GM10847 (cell line): ENCODE results near the gene HCN3.

ENCODE experiments used
- POLR2A ChIP-seq: IDR thresholded peaks from 2 replicates; pipeline ENCODE4 v1.6.1; 2011; ENCODE audit not compliant: insufficient read length; ENCODE audit errors: extremely low read depth

HCN3 gene

DNA sequence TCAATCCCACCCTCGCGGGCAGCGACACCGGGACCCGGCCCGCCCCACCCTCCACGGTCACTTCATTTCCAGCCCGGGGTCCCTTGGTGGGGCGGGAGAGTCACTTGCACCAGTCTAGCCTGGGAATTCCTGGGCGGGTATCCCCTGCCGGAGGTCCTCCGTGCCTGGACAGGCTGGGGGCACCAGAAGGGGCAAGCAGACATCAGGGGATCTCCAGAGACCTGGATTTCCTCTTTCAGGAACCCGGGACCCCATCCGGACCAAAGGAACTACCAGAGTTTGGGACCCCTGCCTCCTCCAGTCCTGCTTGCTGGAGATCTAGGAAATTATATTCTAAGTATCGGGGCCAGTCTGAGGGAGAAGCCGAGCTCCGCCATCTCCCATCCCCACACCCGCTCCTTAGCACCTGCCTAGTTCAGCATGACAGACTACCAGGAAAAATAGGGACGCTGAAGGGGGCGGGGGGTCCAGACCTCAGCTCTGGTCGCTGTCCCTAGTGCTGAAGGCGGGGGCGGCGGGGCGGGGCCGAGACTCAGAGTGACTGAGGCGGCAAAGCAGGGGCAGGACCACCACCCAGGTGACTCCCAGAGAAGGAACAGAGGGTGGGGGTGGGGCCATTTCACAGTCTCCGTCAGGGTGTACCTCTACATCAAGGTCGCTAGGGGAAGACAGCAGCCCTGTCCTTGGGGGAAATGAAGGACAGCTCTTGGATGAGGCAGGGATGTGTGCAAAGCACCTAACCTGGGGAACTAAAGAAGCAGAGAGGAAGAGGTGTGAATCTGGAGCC, 832 bp downstream of the HCN3 start:
- no peak for TF ChIP-seq POLR2A

DNA sequence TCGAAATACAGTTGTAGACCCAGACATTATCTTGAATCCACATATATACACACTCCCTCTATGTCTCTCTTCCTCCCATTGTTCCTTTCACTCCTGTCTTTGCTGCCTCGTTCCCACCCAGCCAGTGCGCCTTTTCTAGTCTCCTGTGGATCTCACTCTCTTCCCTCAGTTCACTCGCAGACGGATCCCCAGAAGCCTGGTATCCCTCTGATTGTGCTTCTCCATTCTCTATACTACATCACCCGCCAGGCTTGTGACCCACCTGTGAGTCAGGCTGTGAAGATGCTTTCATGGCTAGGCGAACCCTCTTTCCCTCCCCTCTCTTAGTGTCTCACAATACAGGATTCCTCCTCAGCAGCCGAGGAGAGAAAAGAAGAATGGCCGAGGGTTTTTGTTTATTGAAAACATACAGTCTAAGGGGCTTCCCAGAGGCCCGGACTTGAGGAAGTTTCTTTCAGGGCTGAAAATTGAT, 1.5 kb downstream of the HCN3 start:
- TF ChIP-seq POLR2A: no peak

DNA sequence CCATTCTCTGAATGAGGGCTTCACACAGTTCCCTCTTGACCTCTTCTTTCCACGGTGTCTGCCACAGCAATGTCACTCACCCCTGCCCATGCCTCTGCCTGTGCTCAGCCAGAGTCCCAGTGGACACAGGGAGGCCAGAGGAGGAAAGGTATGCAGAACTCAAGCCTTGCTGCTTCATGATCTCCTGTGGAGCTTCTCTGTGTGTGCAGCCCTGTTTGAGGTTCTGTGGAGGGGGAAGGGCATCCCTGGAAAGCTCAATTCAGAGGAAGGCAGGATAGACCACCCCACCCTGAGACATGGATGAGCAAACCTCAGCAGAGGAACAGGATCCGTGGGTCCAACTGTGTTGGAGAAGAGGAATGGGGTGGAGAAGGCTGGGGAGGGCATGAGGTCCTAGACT, 2.0 kb downstream of the HCN3 start:
- no peak for TF ChIP-seq POLR2A

DNA sequence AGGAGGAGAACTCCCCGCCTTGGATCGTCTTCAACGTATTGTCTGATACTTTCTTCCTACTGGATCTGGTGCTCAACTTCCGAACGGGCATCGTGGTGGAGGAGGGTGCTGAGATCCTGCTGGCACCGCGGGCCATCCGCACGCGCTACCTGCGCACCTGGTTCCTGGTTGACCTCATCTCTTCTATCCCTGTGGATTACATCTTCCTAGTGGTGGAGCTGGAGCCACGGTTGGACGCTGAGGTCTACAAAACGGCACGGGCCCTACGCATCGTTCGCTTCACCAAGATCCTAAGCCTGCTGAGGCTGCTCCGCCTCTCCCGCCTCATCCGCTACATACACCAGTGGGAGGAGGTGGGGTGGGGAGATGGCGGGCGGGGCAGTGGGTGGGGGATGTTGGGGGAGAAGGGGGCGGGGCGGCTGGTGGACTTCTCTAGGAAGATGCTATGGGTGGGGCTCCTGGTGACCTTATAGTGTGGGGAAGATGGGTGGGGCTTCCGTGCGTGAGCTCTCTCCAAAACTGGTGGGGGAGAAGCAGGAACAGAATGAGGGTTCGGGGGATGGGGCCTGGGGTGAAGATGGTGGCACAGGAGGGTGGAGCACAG, 5.3 kb downstream of the HCN3 start:
- TF ChIP-seq POLR2A: no peak

DNA sequence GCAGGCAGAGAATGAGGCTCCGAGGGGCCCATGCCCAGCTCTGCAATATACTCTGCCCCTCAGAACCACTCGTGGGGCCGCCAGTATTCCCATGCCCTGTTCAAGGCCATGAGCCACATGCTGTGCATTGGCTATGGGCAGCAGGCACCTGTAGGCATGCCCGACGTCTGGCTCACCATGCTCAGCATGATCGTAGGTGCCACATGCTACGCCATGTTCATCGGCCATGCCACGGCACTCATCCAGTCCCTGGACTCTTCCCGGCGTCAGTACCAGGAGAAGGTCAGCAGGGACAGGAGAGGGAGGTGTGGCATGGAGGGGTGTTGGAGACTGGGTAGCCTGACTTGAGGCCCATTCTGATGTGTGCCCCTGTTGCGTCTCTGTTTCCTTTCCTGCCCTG, 7.2 kb downstream of the HCN3 start:
- TF ChIP-seq POLR2A: no peak

DNA sequence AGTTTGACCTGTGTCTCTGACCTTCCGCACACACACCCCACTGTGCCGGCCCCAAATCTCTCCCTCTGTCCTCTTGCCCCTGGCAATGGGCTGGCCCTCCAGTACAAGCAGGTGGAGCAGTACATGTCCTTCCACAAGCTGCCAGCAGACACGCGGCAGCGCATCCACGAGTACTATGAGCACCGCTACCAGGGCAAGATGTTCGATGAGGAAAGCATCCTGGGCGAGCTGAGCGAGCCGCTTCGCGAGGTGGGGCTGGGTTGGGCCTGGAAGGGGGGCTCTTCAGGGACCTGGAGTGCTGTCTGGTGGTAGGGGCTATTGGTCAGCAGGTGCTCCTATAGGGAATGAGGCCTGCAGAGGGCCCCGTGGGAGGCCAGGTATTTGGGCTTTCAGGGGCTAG, 7.8 kb downstream of the HCN3 start:
- no peak for TF ChIP-seq POLR2A

DNA sequence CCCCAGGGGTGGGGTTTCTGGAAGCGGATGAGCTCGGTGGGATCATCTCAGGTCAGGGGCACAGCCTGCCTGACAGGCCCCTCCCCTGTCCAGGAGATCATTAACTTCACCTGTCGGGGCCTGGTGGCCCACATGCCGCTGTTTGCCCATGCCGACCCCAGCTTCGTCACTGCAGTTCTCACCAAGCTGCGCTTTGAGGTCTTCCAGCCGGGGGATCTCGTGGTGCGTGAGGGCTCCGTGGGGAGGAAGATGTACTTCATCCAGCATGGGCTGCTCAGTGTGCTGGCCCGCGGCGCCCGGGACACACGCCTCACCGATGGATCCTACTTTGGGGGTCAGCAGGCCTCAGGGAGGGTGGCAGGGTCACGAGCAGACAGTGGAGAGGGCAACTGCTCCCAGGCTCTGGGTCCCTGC, 8.4 kb downstream of the HCN3 start:
- no peak for TF ChIP-seq POLR2A

DNA sequence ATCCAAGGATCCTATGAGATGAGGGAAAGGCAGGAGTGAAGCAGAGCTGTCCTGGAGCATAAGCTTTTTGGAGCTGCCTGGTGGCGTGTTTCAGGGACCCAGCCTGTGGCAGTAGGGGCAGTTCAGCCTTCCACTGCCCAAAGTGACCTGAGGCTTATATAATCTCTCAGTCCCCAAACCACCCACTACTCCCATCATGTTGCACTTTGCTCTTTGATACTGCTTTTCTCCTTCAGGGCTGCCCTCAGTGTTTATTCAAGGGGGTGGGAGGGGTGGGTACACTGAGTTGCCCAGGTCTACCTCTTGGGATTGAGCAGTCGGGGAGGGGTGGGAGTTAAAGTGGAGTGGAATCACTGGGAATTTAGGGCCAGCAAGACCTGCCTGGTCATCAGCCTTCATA, 9.3 kb downstream of the HCN3 start:
- no peak for TF ChIP-seq POLR2A

DNA sequence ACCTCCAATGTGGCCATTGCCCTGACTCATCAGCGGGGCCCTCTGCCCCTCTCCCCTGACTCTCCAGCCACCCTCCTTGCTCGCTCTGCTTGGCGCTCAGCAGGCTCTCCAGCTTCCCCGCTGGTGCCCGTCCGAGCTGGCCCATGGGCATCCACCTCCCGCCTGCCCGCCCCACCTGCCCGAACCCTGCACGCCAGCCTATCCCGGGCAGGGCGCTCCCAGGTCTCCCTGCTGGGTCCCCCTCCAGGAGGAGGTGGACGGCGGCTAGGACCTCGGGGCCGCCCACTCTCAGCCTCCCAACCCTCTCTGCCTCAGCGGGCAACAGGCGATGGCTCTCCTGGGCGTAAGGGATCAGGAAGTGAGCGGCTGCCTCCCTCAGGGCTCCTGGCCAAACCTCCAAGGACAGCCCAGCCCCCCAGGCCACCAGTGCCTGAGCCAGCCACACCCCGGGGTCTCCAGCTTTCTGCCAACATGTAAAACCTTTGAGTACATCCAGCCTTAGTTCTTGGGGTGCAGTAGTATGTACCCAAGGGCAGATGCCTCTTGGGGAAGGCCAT, 10.8 kb downstream of the HCN3 start:
- no peak for TF ChIP-seq POLR2A

DNA sequence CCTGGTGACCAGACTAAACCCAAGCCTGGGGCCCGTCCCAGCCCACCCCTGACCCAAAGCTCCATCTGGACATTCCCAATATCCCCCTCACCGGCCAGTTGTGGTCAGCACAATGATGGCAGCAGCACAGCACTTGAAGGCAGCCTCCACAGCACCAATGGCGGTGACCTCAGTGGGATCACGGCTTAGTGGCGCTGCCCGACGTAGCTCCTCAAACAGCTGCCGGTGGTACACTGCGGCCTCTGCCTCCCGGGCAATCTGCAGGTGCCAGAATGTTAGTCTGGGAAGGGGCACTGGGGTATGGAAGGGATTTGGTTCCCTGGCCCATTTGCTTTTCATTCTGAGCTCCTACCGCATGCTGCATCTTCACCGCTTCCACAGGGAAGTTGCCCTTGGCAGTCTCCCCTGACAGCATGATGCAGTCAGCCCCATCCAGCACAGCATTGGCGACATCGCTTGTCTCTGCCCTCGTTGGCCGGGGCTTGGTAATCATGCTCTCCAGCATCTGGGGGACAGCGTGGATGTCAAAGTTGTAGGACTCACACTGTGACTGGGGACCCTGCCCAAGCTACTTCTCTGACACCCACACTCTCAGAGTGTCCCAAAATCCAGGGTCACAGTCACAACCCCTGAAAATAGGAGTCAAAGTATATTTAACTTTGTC, 16.0 kb downstream of the HCN3 start:
- TF ChIP-seq POLR2A: no peak

DNA sequence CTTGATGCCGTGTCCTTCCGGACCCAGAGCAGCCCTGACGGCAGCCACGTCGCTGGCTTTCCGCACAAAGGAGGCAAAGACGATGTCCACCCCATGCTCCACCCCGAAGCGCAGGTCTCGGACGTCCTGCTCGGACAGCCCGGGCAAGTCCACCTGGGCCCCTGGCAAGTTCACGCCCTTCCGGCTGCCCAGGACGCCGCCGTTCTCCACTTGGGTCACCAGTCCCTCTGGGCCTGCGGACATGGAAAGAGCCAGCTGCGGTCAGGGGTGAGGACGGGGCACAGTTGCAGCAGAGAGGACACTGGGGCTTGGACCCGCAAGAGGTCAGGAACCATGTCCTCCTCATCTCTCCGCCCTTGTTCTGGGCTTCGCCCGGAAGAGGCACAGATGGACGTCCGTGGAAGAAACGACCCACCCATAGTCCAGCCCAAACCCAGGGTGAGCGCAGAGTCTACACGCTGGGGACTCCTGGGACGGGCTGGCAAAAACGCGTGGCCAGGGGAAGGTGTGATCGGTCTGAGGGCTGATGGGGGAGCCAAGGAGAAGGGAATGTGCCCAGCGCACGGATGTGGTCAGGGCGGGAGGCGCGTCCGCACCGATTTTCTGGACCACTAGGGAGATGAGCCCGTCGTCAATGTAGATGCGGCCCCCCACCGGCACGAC, 17.4 kb downstream of the HCN3 start:
- no peak for TF ChIP-seq POLR2A

DNA sequence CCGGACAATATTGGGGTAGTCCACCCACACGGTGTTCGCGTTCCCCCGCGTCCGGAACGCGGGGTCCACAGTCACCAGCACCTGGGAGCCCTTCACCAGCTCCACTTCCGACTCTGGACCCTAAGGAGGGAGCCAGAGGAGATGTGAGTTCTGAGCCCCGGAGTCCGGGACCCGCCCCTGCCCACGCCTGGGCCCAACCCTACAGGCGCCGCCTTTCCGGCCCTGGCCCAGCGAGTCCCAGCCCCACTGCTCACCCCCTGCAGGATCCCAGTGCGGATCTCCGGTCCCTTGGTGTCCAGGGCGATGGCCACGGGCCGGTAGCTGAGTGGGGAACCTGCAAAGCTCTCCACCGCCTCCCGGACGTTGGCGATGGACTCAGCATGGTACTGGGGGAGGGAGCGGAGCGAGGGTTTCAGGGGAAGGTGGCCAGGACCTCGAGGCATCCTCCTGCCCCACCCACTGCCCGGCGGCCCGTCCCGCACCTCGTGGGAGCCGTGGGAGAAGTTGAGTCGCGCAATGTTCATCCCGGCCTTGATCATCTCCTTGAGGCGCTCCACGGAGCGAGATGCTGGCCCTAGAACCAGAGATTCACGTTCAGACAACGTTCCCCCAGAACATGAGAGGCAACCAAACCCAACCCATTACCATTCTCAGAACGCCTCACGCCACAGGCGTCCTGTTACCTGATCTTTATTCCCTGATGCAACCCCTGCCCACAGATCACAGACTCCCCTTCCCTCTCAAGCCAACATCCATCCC, 18.1 kb downstream of the HCN3 start:
- no peak for TF ChIP-seq POLR2A

DNA sequence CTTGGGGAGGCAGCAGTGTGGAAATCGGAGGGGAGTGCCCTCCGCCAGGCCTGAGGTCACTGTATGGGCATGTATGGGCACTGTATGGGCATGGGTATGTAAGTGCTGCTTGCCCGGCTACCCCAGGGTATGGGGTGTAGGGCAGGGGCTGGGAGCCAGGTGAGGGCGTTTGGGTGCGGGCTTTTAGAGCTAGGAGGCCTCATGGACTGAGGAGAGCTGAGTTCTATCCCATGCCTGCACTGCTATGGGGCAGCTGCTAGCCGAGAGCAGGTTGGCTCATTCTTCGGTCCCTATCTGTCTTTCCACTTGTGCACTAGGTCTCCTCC, 18.6 kb downstream of the HCN3 start:
- no peak for TF ChIP-seq POLR2A

DNA sequence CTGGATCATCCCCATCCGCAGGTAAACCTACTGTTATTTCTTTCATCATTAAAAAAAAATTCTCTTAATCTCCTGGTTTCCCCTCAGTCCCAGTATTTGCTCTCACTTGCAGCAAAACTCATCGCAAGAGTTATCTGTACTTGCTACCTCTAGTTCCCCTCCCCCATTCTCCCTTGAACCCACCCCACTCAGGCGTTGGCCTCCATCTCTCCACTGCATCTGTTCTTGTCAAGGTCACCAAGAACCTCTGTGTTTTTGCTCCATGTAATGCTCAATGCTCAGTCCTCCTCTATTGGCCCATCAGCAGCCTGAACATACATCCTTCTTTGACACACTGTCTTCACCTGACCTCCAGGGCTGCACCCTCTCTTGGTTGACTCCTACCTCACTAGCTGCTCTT, 19.4 kb downstream of the HCN3 start:
- TF ChIP-seq POLR2A: no peak

DNA sequence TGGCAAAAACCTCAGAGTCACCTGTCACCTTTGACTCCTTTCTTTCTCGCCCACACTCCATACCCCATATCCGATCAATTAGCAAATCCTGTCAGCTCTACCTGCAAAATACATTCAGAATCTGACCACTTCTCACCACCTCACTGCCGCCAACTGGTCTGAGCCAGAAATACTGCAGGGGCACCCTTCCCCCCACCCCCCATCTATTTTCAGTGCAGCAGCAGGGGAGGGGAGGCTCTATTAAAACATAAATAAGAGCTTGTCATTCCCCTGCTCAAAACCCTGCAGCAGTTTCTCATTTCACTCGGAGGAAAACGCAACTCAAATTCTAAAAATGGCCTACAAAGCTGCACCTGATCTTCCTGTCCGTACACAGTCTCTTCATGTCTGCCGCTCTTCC, 20.1 kb downstream of the HCN3 start:
- TF ChIP-seq POLR2A: no peak
